Measurements from ENCODE around the gene ZMYM2. TPM values are rescaled to one million over a fixed set of nuclear protein-coding genes. Genes with fewer than 3 reads are reported as not detected.

The ZMYM2 gene
- total RNA-seq, 1 donor from 2014 or later, result 303 TPM

DNA sequence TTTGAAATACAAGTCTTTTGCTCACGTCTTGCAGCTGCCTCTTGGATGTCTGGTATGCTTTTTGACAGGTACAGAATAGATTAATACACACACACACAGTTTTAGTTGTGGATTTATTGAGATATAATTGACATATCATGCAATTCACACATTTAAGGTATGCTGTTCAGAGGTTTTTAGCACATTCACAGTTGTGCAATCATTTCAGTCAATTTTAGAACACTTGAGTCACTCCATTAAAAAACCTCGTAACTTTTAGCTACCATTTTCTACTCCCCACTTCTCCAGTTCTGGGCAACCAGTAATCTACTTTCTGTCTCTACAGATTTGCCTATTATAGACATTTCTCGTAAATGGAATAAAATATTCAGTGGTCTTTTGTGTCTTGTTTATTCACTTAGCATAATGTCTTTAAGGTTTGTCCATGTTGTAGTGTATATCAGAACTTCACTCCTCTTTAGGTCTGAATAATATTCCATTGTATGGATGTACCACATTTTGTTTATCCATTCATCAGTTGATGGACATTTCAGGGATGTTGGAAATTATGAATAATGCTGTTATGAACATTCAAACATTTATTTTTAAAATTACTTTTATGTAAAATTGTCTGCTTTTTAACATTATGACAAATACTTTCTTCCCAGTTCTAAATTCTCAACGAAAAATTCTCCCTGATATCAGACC lies 2.5 kb upstream of the ZMYM2 start:
- no peaks in the 10 kb centered on the region for H3K27me3 ChIP-seq
- peaks cover 2% of the 10 kb centered on the region for H3K9me3 Mint-ChIP-seq
- H3K4me3 ChIP-seq, result no peak overlapping the region
- no peak for DNase-seq (ENCODE audit: low spot score)
- TF ChIP-seq EZH2phosphoT487 (IDR thresholded peaks at IDR 0.05) (no peak), EZH2 (IDR thresholded peaks at IDR 0.05) (no peak)
- TF ChIP-seq, protein P1, sequence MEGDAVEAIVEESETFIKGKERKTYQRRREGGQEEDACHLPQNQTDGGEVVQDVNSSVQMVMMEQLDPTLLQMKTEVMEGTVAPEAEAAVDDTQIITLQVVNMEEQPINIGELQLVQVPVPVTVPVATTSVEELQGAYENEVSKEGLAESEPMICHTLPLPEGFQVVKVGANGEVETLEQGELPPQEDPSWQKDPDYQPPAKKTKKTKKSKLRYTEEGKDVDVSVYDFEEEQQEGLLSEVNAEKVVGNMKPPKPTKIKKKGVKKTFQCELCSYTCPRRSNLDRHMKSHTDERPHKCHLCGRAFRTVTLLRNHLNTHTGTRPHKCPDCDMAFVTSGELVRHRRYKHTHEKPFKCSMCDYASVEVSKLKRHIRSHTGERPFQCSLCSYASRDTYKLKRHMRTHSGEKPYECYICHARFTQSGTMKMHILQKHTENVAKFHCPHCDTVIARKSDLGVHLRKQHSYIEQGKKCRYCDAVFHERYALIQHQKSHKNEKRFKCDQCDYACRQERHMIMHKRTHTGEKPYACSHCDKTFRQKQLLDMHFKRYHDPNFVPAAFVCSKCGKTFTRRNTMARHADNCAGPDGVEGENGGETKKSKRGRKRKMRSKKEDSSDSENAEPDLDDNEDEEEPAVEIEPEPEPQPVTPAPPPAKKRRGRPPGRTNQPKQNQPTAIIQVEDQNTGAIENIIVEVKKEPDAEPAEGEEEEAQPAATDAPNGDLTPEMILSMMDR (IDR thresholded peaks at IDR 0.05), result no peak
- no peak overlapping the region for H2AFZ ChIP-seq (replicated peaks)
- peaks cover 6% of the 10 kb centered on the region for H3K4me1 ChIP-seq
- peaks cover 41% of the 10 kb centered on the region for H3F3A ChIP-seq (ENCODE audit: low read depth)
- no peaks in the 10 kb centered on the region for H3K27me3 Mint-ChIP-seq (ENCODE audit: insufficient read depth, low read depth)
- peaks cover 8% of the 10 kb centered on the region for H3K36me3 ChIP-seq
- H3K9me3 ChIP-seq (ENCODE audit: low read depth), result peaks cover 5% of the 10 kb centered on the region
- no peak overlapping the region for H3K27ac ChIP-seq
- H3K4me1 Mint-ChIP-seq, result peaks cover 8% of the 10 kb centered on the region
- H4K20me1 ChIP-seq (ENCODE audit: low read depth), result peaks cover 13% of the 10 kb centered on the region
- peaks cover 20% of the 10 kb centered on the region for H3K79me2 ChIP-seq (ENCODE audit: low read depth)
- H3K4me3 Mint-ChIP-seq, result no peak overlapping the region
- no peak overlapping the region for H3K9ac ChIP-seq
- no peak overlapping the region for H3K27ac Mint-ChIP-seq
- H3K4me2 ChIP-seq, result no peak overlapping the region
- peaks cover 2% of the 10 kb centered on the region for H3K36me3 Mint-ChIP-seq

DNA sequence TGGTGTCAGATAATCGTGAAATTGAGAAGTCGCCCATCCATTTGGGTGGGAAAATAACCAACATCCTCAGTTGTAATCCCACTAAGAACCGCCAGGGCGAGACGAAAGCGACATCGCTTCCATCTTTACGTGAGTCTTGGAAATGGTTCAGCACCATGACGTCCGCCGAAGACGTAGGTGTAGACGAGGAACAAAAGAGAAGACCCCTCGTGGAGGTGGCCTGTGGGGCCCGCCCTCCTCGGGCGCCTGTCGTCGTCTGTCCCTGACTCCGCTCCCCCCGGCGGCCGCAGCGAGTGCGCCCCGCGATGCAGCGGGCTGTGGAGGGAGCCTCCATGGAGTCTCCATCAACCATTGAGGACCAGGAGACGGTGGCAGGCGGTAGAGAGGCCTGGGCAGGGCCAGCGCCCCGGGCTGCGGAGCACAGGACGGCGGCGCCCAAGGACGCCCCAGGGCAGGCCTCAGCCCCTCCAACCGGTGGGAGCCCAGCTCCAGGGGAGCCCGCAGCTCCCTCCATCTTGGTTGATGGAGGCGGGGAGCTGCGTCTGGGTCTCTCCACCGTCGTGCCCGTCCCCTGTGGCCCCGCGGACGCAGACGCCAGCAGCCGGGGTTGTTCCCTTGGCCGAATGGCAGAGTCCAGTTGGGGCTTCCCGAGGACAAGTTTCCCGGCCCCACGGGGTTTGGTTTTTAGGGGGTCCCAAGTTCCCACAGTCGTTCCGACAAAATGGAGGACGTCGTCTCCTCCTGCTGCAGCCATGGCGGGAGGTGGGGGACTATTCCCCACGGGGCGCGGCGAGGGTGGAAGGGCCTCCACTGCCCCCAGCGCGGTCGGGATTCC lies 990 bp upstream of the ZMYM2 start:
- TF ChIP-seq, protein P1 (IDR thresholded peaks at IDR 0.05), result peak; percentile 82
- TF ChIP-seq EZH2 (IDR thresholded peaks at IDR 0.05) (peak; percentile 37), EZH2phosphoT487 (IDR thresholded peaks at IDR 0.05) (no peak)

DNA sequence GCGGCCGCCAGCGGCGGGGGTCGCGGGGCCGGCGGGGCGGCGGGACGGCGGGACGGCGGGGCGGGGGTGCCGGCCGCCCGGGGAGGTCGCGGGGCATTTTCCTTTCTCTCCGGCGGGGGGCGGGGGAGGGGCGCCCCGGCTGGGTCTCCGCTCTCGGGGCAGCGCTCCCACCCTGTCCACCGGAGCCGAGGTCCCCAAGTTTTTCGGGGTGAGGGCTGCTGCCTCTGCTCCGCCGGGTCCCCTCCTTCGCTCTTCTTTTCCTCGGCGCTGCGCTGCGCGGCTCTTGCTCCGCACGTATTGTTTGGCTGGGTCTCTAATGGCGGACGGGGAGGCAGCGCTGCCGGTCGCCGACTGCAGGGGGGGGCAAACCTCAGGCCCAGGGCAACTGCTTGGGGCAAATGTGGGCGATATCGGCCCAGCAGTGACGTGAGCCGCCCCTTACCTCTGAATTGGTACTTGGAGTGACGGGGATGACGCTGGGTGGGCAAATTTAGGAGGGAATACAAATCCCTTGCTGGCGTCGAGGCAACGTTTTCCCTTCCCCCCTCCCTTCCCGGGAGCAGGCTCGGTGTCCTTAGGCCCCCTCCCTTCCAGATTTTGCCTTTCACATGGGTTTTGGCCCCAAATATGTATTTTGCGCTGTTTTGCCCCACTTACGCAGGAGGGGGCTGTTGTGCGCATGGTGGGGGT lies 759 bp downstream of the ZMYM2 start:
- Mint-ChIP-seq H3K4me3 (peak overlapping the region; percentile 98), H3K27me3 (ENCODE audit: insufficient read depth, low read depth) (no peaks in the 10 kb centered on the region), H3K36me3 (peaks cover 7% of the 10 kb centered on the region), H3K9me3 (peaks cover 2% of the 10 kb centered on the region), H3K4me1 (peaks cover 19% of the 10 kb centered on the region), H3K27ac (peak overlapping the region; percentile 96)
- Histone ChIP-seq H3K36me3 (peaks cover 26% of the 10 kb centered on the region), H3K4me1 (peaks cover 20% of the 10 kb centered on the region), H3K79me2 (ENCODE audit: low read depth) (peaks cover 52% of the 10 kb centered on the region), H4K20me1 (ENCODE audit: low read depth) (peaks cover 46% of the 10 kb centered on the region), H3K27ac (peak overlapping the region; percentile 85), H3K9ac (peak overlapping the region; percentile 70), H3F3A (ENCODE audit: low read depth) (peaks cover 41% of the 10 kb centered on the region), H3K4me3 (peak overlapping the region; percentile 94), H3K27me3 (no peaks in the 10 kb centered on the region), H3K9me3 (ENCODE audit: low read depth) (peaks cover 5% of the 10 kb centered on the region), H2AFZ (replicated peaks) (no peak overlapping the region), H3K4me2 (peak overlapping the region; percentile 97)
- no peak for TF ChIP-seq EZH2phosphoT487 (IDR thresholded peaks at IDR 0.05)
- no peak for TF ChIP-seq EZH2 (IDR thresholded peaks at IDR 0.05)
- TF ChIP-seq, protein P1 (IDR thresholded peaks at IDR 0.05), result no peak
- peak; percentile 81 for DNase-seq (ENCODE audit: low spot score)

More for the DNA sequence above, 990 bp upstream of the ZMYM2 start:
- H3K27ac Mint-ChIP-seq, result peak overlapping the region; percentile 63
- H3K4me3 ChIP-seq, result peak overlapping the region; percentile 94
- peaks cover 7% of the 10 kb centered on the region for H3K36me3 Mint-ChIP-seq
- peak overlapping the region; percentile 76 for H2AFZ ChIP-seq (replicated peaks)
- H3K36me3 ChIP-seq, result peaks cover 19% of the 10 kb centered on the region
- H3K9ac ChIP-seq, result peak overlapping the region; percentile 51
- no peaks in the 10 kb centered on the region for H3K27me3 ChIP-seq
- peaks cover 16% of the 10 kb centered on the region for H3K4me1 ChIP-seq
- peak overlapping the region; percentile 93 for H3K27ac ChIP-seq
- peak; percentile 84 for DNase-seq (ENCODE audit: low spot score)
- H3K4me3 Mint-ChIP-seq, result peak overlapping the region; percentile 85
- no peaks in the 10 kb centered on the region for H3K27me3 Mint-ChIP-seq (ENCODE audit: insufficient read depth, low read depth)
- peaks cover 5% of the 10 kb centered on the region for H3K9me3 ChIP-seq (ENCODE audit: low read depth)
- peak overlapping the region; percentile 82 for H3K4me2 ChIP-seq
- H3K4me1 Mint-ChIP-seq, result peaks cover 19% of the 10 kb centered on the region
- H3F3A ChIP-seq (ENCODE audit: low read depth), result peaks cover 41% of the 10 kb centered on the region
- H4K20me1 ChIP-seq (ENCODE audit: low read depth), result peaks cover 29% of the 10 kb centered on the region
- peaks cover 2% of the 10 kb centered on the region for H3K9me3 Mint-ChIP-seq
- H3K79me2 ChIP-seq (ENCODE audit: low read depth), result peaks cover 35% of the 10 kb centered on the region
